Cardiac septum (tissue), 1 donor: ENCODE results near the gene RAPGEF2. TPM values are rescaled to one million over a fixed set of nuclear protein-coding genes. Genes with fewer than 3 reads are reported as not detected.
"Not testable (repeated sequence)": the region's sequence is repeated elsewhere in the genome, so short reads cannot be mapped to it uniquely, and the experiment has no call there.

ENCODE experiments used
- DNase-seq: peaks from one replicate; pipeline ENCODE4 v3.0.0-alpha.2; 2020; ENCODE audit warnings: low spot score
- intact Hi-C: fragments of 100-400 bp; cut with DNase I; formaldehyde crosslinking; loops from one replicate; pipeline ENCODE4 v1.14.0; 2022
- long read RNA-seq: library from polyadenylated mRNA; unstranded; transcript quantifications from one replicate; pipeline ENCODE4 v2.0.0, GENCODE V29; 2021
- total RNA-seq: library from RNA; stranded (reverse); fragmentation: NEBNext Ultra II Directional; extraction: Animal tissue kit (Norgen Biotek cat#: 25700); gene quantifications from one replicate; pipeline ENCODE4 v1.2.1, GENCODE V29; 2021
- donor health status: DM: no; HTN: no; CAD: no.

Gene RAPGEF2, protein sequence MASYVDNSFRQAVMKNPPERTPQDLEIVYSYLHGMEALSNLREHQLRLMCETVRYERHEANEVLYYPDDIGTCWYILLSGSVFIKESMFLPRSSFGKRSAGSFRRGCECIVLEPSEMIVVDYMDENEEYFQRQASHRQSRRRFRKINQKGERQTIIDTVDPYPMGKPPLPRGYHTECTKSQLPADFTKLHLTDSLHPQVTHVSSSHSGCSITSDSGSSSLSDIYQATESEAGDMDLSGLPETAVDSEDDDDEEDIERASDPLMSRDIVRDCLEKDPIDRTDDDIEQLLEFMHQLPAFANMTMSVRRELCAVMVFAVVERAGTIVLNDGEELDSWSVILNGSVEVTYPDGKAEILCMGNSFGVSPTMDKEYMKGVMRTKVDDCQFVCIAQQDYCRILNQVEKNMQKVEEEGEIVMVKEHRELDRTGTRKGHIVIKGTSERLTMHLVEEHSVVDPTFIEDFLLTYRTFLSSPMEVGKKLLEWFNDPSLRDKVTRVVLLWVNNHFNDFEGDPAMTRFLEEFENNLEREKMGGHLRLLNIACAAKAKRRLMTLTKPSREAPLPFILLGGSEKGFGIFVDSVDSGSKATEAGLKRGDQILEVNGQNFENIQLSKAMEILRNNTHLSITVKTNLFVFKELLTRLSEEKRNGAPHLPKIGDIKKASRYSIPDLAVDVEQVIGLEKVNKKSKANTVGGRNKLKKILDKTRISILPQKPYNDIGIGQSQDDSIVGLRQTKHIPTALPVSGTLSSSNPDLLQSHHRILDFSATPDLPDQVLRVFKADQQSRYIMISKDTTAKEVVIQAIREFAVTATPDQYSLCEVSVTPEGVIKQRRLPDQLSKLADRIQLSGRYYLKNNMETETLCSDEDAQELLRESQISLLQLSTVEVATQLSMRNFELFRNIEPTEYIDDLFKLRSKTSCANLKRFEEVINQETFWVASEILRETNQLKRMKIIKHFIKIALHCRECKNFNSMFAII (N-terminal part only)
- total RNA-seq = 52.3 TPM
- long read RNA-seq, partial matches to known transcripts = 26 of 48 reads
- long read RNA-seq, other reads (novel, unspliced or antisense) = 22 of 48 reads

DNA sequence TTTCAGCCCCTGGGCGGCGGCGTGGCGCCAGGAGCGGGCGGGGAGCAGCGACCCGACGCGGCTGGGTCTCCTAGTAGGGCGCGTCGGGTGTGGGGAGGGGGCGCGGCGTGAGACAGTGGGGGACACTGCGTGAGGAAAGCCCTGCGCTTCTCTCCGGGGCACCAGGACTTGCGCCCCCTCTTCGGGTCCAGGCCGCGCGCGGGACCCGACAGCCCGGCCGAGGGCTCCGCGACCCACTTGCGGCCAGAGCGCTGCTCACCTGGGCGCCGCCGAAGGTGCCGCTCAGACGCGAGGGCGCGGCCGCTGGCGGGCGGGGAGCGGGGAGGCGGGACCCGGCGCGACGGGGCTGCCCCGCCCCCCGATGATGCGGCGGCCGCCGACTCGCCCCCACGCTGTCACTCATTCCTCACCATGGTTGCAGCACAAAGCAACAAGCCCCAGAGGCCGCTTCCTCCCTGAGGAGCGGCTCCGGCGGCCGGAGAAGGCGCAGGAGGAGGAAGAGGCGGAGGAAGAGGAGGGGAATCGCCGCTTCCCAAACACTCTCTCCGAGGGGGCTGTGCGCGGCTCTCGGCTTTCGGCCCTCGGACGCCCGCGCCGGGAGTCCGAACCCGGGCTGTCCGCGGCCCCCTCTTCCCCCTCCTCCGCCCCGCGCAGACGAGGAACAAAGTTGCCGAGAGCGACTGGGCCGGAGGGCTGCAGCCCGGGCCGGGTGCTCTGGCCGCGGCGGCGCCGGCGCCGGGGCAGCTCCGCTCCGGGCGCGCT, at the start of gene RAPGEF2:
Gene RAPGEF2 (plus strand): TSS at position 458 of the 762 bp plus-strand sequence. CDS start 1,084 bp downstream, outside the sequence.
- peak; percentile 98 for DNase-seq
- intact Hi-C loops = loop anchor here (2.0 to 10.0 kb wide), 5 partner anchors 72 to 376 kb away; partner anchors contain the start of gene FNIP2

DNA sequence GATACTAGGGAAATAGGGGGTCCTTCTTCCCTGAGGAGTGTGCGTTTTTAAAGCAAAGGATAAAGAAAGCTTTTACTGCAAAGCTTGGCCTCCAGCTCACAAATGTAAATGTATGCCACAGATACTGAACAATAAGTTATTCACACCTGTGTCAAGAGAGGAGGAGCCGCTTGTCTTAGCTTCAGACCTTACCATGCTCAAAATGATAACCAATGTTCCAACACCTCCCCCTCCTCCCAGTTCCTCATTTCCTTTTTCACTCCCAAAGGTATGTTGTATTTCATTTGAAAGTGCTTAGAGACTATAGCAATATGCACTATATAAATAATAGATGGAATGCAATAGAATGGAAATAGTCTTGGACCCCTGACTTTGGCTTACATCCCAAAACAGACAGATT, 47.0 kb upstream of the RAPGEF2 start:
- intact Hi-C loops = no loop called here
- DNase-seq = no peak

DNA sequence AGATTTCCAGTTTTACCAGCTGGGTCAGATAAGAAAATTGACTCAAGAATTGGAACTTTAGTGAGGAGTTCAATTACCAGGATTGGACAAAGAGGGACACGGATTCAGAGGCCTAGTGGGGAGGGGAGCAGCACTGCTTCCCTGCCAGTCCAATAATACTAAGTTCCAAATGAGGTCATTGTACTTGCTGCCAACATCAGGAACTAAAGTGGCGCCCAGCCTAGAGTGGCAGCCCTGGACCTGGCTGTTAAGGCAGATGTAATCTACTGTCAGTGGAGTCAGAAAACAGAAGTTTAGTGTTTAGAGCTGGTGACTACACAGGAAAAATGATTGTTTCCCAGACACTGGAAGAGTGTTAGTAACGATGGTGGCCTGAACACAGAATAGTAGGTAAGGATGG, 42.7 kb upstream of the RAPGEF2 start:
- intact Hi-C loops = no loop called here

DNA sequence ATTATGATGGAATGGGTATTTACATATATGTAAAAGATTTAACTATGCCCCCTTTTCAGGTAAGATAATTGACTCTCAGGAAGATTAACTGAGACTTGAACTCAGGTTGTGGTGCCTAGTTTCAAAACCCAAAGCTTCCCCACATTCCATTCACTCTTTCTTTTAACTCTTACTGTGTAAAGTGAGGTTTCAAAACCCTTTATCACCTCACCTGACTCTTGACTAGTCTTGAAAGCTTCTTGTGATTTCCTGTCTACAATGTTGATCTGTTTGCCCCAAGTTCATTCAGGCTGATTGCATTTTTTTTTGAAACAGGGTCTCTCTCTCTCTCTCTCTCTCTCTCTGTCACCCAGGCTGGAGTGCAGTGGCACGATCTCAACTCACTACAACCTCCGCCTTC, 40.5 kb upstream of the RAPGEF2 start:
- intact Hi-C loops = no loop called here
- DNase-seq = no peak

More for the DNA sequence above, 42.7 kb upstream of the RAPGEF2 start:
- DNase-seq = no peak

DNA sequence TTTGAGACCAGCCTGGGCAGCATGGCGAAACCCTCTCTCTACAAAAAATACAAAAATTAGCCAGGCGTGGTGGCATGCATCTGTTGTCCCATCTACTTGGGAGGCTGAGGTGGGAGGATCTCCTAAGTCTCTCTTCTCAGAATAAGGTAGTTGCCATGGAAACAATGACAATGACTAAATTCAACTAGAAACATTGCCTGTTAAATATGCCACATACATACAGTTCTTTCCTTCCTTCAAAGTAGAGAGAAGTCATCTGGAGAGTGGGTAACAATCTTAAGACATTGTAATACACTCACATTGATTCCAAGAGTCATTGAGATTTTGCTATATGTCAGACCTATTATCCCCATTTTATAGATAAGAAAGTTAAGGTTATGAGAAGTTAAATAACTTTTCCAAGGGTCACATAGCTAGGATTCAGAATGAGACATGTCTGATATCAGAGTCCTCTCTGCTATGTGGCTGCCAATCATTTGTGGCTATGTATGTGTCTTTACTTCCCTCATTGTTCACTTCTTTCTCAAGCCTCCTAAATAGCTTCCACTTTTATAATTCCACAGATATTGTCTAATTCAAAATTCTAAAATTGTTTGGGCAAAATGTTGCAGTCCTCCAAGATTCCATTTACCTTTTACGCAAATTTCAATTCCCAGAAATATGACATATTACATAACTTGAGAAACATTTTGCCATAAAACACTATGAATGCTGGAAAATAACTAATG, 37.2 kb upstream of the RAPGEF2 start:
- no peak for DNase-seq
- intact Hi-C loops = no loop called here

DNA sequence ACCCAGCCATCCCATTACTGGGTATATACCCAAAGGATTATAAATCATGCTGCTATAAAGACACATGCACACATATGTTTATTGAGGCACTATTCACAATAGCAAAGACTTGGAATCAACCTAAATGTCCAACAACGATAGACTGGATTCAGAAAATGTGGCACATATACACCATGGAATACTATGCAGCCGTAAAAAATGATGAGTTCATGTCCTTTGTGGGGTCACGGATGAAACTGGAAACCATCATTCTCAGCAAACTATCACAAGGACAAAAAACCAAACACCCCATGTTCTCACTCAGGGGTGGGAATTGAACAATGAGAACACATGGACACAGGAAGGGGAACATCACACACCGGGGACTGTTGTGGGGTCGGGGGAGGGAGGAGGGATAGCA, 34.7 kb upstream of the RAPGEF2 start:
- intact Hi-C loops = not testable (repeated sequence)

DNA sequence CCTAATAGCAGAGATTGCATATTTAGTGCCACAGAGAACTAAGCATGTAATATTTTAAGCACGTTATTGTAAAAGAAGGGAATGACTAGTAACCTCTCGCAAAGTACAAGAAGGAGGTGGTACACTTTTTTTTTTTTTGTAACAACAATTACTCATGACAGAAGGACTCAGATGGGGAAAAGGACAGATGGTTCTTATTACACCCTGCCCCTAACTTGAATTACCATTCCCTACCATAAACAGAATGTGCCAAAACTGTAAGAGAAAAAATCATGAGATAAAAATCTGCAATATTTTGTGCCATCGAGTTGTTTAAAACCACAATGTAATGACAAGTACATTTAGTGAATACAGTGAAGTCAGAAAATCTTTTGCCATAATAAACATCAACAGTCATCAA, 33.0 kb upstream of the RAPGEF2 start:
- intact Hi-C loops = no loop called here
- no peak for DNase-seq

More for the DNA sequence above, 34.7 kb upstream of the RAPGEF2 start:
- not testable (repeated sequence) for DNase-seq

DNA sequence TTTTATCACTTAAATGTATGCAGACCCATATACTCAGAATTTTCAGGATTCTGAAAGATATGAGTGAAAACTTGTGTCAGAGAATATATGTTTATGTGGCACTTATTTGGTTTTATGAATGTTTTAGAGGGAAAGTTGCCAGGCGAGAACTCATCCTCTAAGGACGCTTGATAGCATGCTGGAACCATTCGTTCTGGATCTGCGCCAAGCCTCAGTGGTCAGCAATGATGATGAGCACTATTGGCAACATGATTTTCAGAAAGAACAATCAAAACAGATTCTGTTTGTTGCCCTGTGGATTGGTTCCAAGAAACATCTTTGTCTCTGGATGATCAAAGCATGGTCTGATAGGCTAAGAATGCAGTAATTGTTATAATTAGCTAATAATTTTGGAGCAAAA, 32.1 kb upstream of the RAPGEF2 start:
- no peak for DNase-seq
- intact Hi-C loops = no loop called here

DNA sequence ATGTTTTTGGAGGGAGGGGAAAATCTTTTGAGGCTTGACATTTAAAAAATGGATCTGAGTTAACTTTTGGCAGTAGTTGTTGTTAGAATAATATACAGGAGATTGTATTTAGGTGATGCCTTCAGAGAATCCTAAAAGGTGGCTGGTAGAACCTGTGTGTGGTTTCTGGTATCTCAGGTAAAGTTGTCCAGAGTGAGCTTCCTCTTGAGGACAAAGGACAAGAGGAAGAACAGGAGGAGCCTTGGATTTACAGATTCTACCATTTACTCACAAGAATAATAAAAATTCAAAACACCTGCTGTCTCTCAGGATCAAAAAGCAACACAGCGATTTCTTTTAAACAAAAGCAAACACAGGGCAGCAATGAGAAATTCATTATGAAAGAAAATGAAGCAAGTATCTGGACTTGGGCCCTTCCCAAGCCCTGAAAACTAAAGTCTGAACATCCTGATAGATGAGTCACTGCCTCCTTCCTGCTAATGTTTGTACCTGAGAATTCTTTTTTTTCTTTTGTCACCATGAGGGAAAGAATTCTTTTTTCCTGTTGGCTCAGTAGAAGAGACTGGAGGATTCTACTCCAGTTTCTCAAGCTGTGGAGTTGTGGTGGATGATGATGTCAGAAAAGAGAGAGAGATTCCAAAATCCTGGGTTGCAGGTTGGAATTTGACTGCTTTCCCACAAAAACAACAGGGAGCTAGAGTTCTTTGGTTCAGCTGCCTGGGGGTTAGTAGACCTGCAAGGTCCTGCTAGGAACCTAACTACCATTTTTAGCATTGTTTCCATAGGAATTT, 31.5 kb upstream of the RAPGEF2 start:
- intact Hi-C loops = no loop called here
- DNase-seq = no peak

DNA sequence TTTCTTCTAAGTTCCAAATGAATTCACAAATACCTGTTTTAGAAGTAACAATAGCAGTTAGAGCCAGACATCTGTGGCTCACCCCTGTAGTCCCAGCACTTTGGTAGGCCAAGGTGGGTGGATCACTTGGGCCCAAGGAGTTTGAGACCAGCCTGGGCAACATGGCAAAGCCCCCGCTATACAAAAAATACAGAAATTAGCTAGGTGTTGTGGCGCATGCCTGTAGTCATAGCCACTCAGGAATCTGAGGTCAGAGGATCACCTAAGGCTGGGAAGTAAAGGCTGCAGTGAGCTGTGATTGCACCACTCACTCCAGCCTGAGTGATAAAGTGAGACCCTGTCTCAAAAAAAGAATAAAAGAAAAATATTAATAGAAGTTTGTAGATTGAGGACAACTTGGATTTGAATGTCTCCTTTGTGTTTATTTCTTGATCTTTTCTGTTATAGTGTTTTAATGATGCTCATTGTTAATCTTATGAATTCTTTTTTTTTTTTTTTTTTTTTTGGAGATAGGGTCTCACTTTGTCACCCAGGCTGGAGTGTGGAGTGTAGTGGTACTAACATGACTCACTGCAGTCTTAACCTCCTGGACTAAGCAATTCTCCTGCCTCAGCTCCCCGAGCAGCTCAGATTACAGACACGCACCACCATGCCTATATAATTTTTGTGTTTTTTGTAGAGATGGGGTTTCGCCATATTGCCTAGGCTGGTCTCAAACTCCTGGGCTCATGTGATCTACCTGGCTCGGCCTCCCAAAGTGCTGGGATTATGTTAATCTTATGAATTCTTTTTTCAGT, 30.7 kb upstream of the RAPGEF2 start:
- no peak for DNase-seq
- intact Hi-C loops = no loop called here

DNA sequence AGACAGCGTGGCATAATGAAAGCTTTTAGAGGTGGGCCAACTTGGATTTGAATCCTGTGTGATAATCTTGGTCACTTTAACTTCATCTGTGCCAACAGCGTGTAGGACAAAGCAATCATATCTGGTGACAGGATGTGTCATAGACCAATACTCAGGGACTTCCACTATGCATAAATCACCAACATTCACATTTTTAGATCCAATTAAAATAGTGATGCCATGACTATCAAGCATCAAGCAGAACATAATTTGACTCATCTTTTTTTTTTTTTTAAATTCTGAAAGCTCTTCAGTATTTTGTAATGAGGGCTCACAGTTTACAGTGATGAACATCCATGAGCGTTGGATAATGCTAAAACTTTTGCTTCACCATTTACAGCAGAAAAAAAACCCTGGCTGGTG, 27.3 kb upstream of the RAPGEF2 start:
- intact Hi-C loops = no loop called here
- DNase-seq = no peak

DNA sequence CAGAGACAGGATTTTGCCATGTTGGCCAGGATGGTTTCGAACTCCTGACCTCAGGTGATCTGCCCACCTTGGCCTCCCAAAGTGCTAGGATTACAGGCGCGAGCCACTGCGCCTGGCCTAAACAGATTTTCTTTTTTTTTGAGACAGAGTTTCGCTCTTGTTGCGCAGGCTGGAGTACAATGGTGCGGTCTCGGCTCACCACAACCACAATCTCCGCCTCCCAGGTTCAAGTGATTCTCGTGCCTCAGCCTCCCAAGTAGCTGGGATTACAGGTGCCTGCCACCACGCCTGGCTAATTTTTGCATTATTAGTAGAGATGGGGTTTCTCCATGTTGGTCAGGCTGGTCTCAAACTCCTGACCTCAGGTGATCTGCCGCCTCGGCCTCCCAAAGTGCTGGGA, 25.9 kb upstream of the RAPGEF2 start:
- DNase-seq, intact Hi-C loops: not testable (repeated sequence)

DNA sequence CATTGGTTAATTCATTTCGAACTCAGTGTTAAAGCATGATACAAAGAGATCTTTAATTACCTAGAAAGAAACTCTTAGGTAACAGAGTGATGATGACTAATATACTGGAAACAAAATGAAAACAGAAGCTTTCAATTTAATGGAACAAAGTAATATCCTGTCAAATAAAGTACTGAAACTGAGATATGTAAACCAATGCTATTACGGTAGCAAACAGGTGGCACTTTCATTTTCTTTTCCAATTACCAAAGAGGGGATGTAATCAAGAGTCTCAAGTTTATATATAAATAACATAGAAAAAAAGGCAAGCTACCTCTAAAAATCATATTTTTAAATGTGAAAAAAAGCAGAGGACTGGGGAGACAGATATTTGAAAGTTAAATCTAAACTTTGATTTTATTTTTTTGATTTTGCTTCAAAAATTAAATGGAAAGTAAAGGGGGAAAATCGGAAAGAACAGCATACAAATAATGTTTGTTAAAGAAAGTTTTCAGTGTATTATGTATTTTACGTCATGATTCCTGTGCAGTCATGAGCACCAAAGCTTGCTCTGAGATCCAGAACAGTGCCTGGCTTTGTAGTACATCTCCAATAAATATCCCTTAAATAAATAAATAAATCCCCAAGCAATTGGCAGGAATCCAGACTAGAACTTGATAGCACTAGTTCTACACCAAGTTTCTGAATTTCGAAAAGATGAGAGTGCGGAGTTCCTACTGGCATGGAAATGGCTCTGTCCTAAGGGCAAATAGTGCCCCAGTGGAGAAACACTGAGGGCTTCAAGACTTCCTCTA, 25.0 kb upstream of the RAPGEF2 start:
- no peak for DNase-seq
- intact Hi-C loops = no loop called here

DNA sequence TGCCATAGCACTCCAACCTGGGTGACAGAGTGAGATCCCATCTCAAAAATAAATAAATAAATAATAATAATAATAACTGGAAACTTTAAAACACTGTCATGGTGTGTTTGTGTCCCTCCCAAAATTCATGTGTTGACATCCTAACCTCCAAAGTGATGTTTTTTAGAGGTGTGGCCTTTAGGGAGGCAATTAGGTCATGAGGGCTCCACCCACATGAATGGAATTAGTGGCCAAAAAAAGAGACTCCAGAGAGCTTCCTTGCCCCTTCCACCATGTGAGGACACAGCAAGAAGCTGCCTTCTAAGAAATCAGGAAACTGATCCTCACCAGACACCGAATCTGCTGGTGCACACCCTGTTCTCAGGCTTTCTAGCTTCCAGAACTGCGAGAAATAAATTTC, 23.8 kb upstream of the RAPGEF2 start:
- DNase-seq = no peak
- intact Hi-C loops = no loop called here

DNA sequence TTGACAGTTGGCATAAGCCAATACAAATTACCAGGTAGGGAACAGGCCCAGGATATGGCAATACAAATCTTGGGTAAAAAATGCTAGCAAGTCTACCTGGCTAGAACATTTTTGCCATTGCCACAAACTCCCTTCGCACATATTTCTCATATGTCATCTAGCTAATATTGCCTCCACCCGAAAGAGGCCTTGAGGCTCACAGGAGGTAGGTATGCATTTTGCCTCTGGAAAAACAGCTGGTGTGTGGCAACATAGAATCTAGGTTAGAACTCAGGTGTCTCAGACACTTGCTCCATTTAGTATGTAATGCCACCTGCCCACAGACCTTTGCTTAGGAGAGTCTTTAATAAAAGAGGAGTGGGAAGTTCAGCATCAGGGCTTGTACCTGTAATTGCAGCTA, 16.3 kb upstream of the RAPGEF2 start:
- intact Hi-C loops = no loop called here
- no peak for DNase-seq

DNA sequence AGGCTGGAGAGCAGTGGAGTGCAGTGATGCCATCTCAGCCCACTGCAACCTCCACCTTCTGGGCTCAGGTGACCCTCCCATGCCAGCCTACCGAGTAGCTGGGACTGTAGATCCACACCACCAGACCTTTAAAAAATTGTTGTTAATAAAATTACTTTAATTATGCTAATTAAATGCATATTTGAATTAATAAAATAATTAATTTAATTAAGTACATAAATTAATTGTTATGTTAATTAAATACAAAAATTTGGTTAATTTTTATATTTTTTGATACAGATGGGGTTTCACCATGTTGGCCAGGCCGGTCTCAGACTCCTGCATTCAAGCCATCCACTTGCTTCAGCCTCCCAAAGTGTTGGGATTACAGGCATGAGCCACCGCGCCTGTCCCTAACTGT, 12.6 kb upstream of the RAPGEF2 start:
- intact Hi-C loops = no loop called here

DNA sequence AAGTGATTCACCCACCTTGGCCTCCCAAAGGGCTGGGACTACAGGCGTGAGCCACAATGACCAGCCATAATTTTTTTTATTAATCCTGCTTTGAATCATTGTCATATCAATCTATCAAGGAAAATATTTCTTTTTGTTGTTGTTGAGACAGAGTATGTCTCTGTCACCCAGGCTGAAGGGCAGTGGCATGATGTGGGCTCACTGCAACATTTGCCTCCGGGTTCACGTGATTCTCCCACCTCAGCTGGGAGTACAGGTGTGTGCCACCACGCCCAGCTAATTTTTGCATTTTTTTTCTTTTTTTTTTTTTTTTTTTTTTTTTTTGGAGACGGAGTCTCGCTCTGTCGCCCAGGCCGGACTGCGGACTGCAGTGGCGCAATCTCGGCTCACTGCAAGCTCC, 8.7 kb upstream of the RAPGEF2 start:
- DNase-seq, intact Hi-C loops: not testable (repeated sequence)

More for the DNA sequence above, 12.6 kb upstream of the RAPGEF2 start:
- no peak for DNase-seq
